Parathyroid adenoma (tissue), 2 donors: ENCODE data around the gene MED22.

ENCODE experiments used
- H2AFZ ChIP-seq: fragments of 300-600 bp; sonication (generic); one replicate; pipeline ENCODE4 v1.7.0; 2017; ENCODE audit warnings: antibody characterized with exemption, mild to moderate bottlenecking
- H3K27ac ChIP-seq: fragments of 300-600 bp; sonication (generic); one replicate; pipeline ENCODE4 v1.7.0; 2017
- H3K27me3 ChIP-seq: fragments of 300-600 bp; sonication (generic); one replicate; pipeline ENCODE4 v1.7.0; 2017; ENCODE audit warnings: low read length; ENCODE audit not compliant: control insufficient read depth, insufficient read depth
- H3K36me3 ChIP-seq: fragments of 300-600 bp; sonication (generic); one replicate; pipeline ENCODE4 v1.7.0; 2017; ENCODE audit warnings: low read length; ENCODE audit not compliant: control insufficient read depth, insufficient read depth
- H3K4me1 ChIP-seq: fragments of 300-600 bp; sonication (generic); one replicate; pipeline ENCODE4 v1.7.0; 2017; ENCODE audit warnings: control low read depth
- H3K4me2 ChIP-seq: fragments of 300-600 bp; sonication (generic); one replicate; pipeline ENCODE4 v1.7.0; 2017; ENCODE audit warnings: low read length
- H3K4me3 ChIP-seq: fragments of 300-600 bp; sonication (generic); one replicate; pipeline ENCODE4 v1.7.0; 2017; ENCODE audit warnings: low read depth, low read length
- H3K79me2 ChIP-seq: fragments of 300-600 bp; sonication (generic); one replicate; pipeline ENCODE4 v1.7.0; 2017; ENCODE audit warnings: control low read depth
- H3K9ac ChIP-seq: fragments of 300-600 bp; sonication (generic); one replicate; pipeline ENCODE4 v1.7.0; 2017; ENCODE audit warnings: mild to moderate bottlenecking
- H3K9me3 ChIP-seq: fragments of 300-600 bp; sonication (generic); one replicate; pipeline ENCODE4 v1.7.0; 2017; ENCODE audit warnings: low read length; ENCODE audit not compliant: control insufficient read depth
- TF ChIP-seq, protein P1 (sequence below): fragments of 300-600 bp; sonication (generic); IDR thresholded peaks from one replicate; pipeline ENCODE4 v1.7.0; 2017; ENCODE audit warnings: antibody characterized with exemption, mild to moderate bottlenecking
- donor health status: primary hyperparathyroidism.

Gene MED22

DNA sequence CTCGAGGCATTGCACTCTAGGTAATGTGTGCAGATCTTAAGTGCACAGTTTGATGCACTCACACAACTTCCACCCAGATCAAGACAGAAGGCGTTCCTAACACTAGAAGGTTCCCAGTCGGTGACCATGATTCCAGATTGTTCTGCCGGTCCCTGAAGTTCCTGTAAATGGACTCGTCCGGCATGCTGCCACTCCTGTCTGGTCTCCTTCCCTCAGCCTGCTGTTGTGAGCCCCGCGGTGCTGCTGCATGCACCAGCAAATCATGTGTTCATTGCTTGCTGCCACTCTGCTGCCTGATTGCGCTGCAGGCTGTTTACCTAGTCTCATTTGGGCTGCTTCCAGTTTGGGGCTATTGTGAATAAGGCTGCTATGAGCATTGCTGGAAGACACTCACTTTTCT, 39.7 kb upstream of the MED22 start:
- no peak overlapping the region for H3K4me3 ChIP-seq
- H3K79me2 ChIP-seq = no peaks in the 10 kb centered on the region
- no peak overlapping the region for H3K9ac ChIP-seq
- no peak overlapping the region for H2AFZ ChIP-seq
- H3K9me3 ChIP-seq = no peaks in the 10 kb centered on the region
- no peaks in the 10 kb centered on the region for H3K36me3 ChIP-seq
- no peaks in the 10 kb centered on the region for H3K27me3 ChIP-seq
- H3K4me1 ChIP-seq = no peaks in the 10 kb centered on the region
- H3K4me2 ChIP-seq = no peak overlapping the region
- H3K27ac ChIP-seq = no peak overlapping the region
- TF ChIP-seq, protein P1, sequence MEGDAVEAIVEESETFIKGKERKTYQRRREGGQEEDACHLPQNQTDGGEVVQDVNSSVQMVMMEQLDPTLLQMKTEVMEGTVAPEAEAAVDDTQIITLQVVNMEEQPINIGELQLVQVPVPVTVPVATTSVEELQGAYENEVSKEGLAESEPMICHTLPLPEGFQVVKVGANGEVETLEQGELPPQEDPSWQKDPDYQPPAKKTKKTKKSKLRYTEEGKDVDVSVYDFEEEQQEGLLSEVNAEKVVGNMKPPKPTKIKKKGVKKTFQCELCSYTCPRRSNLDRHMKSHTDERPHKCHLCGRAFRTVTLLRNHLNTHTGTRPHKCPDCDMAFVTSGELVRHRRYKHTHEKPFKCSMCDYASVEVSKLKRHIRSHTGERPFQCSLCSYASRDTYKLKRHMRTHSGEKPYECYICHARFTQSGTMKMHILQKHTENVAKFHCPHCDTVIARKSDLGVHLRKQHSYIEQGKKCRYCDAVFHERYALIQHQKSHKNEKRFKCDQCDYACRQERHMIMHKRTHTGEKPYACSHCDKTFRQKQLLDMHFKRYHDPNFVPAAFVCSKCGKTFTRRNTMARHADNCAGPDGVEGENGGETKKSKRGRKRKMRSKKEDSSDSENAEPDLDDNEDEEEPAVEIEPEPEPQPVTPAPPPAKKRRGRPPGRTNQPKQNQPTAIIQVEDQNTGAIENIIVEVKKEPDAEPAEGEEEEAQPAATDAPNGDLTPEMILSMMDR = no peak

DNA sequence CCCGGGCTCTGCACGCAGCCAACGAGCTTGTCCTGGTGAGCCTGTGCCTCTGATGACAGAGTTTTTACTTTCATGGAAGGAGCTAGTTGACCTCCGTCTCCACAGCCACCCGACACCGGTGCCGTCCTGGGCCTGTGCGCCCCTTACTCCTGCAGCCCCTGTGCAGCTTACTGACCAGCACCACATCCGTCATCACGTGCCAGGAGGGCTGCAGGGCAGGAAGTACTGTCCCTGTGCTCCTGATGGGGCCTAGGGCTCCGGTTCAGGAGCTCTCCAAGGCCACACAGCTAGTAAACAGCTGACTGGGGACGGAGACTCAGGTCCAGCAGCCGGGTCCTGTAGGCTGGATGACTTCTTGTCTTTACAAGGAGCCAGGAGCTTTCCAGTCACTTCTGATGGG, 38.4 kb upstream of the MED22 start:
- Histone ChIP-seq H3K79me2 (no peaks in the 10 kb centered on the region), H3K4me2 (no peak overlapping the region), H3K27me3 (no peaks in the 10 kb centered on the region), H3K9me3 (no peaks in the 10 kb centered on the region), H3K4me1 (no peaks in the 10 kb centered on the region), H3K9ac (no peak overlapping the region), H3K36me3 (no peaks in the 10 kb centered on the region), H3K4me3 (no peak overlapping the region), H3K27ac (no peak overlapping the region), H2AFZ (no peak overlapping the region)
- TF ChIP-seq, protein P1 = no peak

DNA sequence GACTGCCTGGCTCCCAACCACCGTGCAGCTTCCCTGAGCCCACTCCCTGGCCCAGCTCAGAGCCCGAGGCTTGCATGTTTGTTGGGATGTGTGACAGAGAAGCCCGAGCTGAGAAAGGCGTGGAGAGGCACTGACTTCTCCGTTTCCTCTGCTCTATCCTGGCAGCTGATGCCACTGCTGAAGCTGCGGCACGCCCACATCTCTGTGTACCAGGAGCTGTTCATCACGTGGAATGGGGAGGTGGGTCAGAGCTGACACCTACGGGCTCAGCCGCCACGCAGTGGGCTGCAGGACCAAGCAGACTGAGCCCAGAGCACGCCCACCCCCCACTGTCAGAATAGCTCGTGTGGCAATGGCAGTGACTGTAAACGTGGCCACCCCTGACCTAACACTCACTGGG, 37.5 kb upstream of the MED22 start:
- Histone ChIP-seq H3K4me3 (no peak overlapping the region), H3K9ac (no peak overlapping the region), H3K4me2 (no peak overlapping the region), H3K36me3 (no peaks in the 10 kb centered on the region), H2AFZ (no peak overlapping the region), H3K27me3 (no peaks in the 10 kb centered on the region), H3K4me1 (no peaks in the 10 kb centered on the region), H3K79me2 (no peaks in the 10 kb centered on the region), H3K9me3 (no peaks in the 10 kb centered on the region), H3K27ac (no peak overlapping the region)
- TF ChIP-seq, protein P1 = no peak

DNA sequence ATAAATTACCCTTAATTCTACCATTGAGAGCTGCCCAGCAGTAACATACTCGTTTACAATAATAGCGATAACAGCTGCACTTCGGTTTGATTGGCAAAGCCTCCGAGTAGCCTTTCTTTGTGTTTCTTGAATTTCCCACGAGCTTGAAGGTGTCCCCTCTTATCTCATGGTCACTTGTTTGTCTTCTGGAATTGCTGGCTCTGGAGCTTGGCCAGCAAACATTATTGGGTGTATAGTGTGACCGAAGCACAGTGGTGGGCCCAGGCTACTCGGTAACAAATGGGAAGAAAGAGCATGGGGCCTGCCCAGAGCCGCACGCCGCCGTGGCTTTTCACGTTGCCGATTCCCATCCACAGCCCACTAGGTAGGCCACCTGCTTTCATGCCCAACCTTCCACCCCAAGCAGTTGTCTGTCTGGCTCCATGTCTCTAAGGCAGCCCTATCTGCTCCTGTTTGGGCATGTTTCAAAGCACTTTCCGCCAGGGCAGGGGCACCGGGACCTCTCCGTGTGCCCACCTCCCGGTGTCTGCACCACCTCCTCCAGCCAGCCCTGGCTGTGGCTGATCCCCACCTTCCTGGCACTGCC, 36.9 kb upstream of the MED22 start:
- no peak overlapping the region for H3K4me2 ChIP-seq
- no peaks in the 10 kb centered on the region for H3K9me3 ChIP-seq
- no peaks in the 10 kb centered on the region for H3K27me3 ChIP-seq
- no peak overlapping the region for H3K4me3 ChIP-seq
- TF ChIP-seq, protein P1 = no peak
- H2AFZ ChIP-seq = no peak overlapping the region
- H3K79me2 ChIP-seq = no peaks in the 10 kb centered on the region
- H3K27ac ChIP-seq = no peak overlapping the region
- H3K9ac ChIP-seq = no peak overlapping the region
- no peaks in the 10 kb centered on the region for H3K36me3 ChIP-seq
- no peaks in the 10 kb centered on the region for H3K4me1 ChIP-seq

DNA sequence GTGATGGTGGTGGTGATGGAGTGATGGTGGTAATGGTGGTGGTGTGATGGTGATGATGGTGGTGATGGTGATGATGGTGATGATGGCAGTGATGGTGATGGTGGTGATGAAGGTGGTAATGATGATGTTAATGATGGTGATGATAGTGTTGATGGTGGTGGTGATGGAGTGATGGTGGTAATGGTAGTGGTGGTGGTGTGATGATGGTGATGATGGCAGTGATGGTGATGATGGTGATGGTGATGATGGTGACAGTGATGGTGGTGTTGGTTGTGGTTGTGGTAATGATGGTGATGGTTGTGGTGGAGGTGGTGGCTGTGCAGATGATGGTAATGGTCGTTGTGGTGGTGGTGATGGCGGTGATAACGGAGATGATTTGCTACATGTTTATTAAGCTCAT, 35.5 kb upstream of the MED22 start:
- H3K27me3 ChIP-seq = no peaks in the 10 kb centered on the region
- no peaks in the 10 kb centered on the region for H3K4me1 ChIP-seq
- no peaks in the 10 kb centered on the region for H3K79me2 ChIP-seq
- TF ChIP-seq, protein P1 = no peak
- H3K9me3 ChIP-seq = no peaks in the 10 kb centered on the region
- no peak overlapping the region for H3K4me3 ChIP-seq
- no peak overlapping the region for H3K27ac ChIP-seq
- no peaks in the 10 kb centered on the region for H3K36me3 ChIP-seq
- no peak overlapping the region for H2AFZ ChIP-seq
- no peak overlapping the region for H3K4me2 ChIP-seq
- no peak overlapping the region for H3K9ac ChIP-seq
